ENCODE data around the gene CASP3.

- TF ChIP-seq CTCF (IDR thresholded peaks at IDR 0.05; ENCODE audit: borderline replicate concordance, extremely low read depth, low read length, poor library complexity, severe bottlenecking) (no peak), EZH2 (IDR thresholded peaks at IDR 0.05; ENCODE audit: borderline replicate concordance, low read depth, low read length, severe bottlenecking) (no peak)
Observed at GRCh38 chr4:184636144-184636543, 13.1 kb downstream of the CASP3 start.
